ENCODE results near the gene TOMM40L.
A peak's percentile ranks its signal among the peaks of the same experiment; 100 is the strongest.

Gene TOMM40L

DNA sequence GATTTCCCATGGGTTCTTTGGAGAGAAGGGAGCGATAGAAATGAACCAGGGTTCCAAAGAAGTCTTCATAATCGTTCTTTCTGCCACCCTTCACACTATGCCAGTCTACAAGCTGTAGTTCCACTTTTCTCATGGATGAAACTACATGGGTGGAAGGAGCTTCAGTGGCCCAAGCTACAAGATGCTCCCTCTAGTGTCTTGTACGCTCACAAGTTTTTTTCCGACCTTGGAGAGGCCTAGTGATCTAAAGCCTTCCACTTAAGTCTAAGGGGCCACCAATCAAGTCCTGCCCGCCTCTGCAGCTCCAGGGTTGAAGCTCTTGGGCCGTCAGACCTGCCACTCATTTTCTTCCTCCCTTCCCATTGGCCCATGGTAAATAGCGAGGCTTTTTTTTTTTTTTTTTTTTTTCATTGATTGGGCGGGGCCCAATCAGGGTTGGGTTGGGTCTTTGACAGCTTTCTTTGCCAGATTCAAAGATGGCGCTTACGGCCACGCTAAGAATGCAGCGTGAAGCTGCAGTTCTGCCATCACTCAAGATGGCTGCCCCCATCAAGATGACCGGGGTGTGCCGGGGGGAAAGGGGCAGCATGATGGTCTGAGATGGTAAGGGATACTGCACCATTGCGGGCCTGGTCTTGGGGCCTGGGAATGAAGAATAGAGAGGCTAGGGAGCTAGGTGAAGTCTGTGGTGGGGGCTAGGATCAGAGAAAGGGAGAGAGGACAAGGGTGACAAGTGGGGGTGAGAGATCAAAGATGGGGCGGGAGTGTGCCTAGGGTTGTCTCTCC, at the start of gene TOMM40L:
Gene TOMM40L, plus strand, starts transcription at position 527 of the 786 bp plus-strand sequence. CDS start 430 bp downstream, outside the sequence.
- peak; percentile 63 to 80 for DNase-seq (ENCODE audit: low read depth in 2 of 2)

DNA sequence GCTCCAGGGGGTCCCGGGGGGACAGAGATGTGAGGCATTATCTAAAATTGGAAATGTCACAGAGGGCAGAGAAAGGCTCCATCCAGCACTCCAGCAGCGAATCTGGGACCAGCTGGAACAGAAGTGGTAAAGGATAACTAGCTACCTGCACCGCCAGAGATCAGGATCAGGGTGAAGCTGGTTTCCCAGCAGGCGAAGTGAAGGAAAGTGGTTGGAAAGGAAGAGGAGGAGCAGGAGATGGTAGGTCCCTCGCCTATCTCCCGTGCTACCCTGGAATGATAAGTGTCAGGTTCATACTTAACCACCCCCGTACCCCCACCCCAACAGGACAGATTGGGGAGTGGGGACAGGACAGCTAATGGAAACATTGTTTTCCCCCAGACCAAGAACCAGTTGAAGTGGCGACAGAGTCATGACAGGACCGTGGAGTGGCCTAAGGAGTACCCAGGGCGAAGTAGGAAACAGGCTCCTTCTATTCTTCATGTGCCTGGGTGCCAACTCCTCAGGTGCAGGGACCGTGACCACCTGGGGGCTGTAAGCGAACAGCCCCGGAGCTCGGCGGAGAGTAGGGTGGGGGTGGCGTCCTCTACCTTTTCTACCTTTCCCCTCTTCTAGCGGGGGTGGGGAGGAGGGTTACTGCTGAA, 49.3 kb upstream of the TOMM40L start:
- DNase-seq (ENCODE audit: low read depth in 2 of 2) = no peak

GRCh38 chr1:161177112-161177935, 48.5 kb upstream of the TOMM40L start, which contains the start of gene B4GALT3:
TSS of gene B4GALT3 (minus strand) at chr1:161177507. CDS start at chr1:161176060, 1,447 bp downstream.
- peak; percentile 85 to 99 for DNase-seq (ENCODE audit: low read depth in 2 of 2)

DNA sequence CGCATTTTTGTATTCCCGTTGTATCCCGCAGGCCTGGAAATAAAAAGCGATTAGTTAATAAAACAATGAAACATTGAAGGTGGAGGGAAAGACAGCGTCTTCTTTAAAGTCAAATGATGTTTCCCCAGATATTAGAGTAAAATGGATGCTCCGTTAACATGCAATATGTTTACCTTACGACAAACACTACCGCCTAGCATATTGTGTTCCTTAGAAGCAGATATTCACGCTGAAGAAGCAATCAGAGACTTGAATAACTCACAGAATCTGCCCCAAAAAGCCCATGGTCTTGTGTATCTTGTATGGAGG, 48.0 kb upstream of the TOMM40L start:
- no peak for DNase-seq (ENCODE audit: low read depth in 2 of 2)

DNA sequence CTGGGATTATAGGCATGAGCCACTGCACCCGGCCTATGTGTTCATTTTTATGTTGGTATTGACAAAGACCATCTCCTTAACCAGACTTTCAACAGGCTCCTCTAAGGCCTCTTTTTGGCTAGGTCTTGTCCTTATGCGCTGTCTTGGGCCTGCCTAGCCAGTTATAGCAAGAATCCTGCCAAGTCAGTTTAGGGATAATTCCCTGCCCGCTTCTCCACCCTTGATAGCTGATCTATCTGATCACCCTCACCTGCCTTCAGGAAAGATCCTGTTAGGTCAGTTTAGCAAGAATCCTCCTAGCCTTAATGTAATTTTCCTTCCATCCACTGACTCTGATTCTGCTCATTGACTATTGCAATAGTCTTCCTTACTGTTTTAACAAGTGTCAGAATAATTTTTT, 46.2 kb upstream of the TOMM40L start:
- DNase-seq (ENCODE audit: low read depth in 2 of 2) = no peak

DNA sequence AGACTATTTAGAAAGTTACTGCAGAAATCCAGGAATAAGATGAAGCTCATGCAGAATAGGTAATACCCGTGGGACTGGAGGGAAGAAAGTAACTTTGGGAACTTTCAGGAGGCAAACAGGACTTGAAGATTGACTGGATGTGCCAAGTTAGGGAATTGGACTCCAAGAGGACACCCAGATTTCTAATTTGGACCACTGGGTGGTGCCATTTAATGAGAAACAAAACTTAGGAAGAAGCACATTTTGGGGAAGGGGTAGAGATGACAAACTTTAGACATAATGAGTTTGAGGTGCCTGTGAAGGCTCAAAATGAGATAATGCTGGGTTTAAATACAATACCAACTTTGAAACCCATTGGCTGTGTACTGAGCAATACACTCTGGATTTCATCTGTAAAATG, 45.2 kb upstream of the TOMM40L start:
- no peak for DNase-seq (ENCODE audit: low read depth in 2 of 2)

DNA sequence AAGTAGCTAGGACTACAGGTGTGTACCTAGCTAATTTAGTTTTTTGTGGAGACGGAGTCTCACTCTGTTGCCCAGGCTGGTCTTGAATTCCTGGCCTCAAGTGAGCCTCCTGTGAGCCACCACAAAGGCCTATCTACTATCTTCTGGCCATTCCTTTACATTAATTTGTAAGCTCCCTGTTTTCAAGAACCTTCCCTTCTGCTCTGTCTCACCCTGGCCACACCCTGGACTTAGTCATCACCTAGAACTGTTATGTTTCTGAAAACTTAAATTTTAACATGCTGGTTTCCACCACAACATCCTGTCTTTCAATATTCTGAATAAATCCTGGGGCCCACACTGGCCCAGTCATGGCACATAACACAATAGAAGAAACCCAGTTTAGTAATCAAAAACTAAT, 43.6 kb upstream of the TOMM40L start:
- DNase-seq (ENCODE audit: low read depth in 2 of 2) = no peak

DNA sequence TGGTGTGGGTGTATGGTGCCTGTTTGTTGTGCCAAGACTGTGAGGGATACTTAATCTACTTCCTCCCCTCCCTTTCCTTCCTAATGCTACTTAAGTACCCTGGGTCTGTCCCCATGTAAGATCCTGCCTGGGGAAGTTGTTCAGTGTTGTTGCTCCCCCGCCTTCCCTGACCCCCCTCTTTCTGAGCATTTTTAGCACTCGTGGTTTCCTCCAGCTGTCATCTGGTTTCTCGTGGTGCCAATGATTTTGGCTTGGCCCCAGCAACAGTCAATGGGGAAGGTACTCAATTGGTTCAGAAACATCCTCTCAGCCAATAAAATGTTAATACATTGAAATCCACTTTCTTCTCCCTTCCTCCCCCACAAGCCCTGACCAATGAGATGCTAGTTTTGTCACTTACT, 40.6 kb upstream of the TOMM40L start:
- DNase-seq (ENCODE audit: low read depth in 2 of 2) = peak in 1 of 2 donors; percentile 50

GRCh38 chr1:161185732-161186311, 40.0 kb upstream of the TOMM40L start:
- no peak for DNase-seq (ENCODE audit: low read depth in 2 of 2)

DNA sequence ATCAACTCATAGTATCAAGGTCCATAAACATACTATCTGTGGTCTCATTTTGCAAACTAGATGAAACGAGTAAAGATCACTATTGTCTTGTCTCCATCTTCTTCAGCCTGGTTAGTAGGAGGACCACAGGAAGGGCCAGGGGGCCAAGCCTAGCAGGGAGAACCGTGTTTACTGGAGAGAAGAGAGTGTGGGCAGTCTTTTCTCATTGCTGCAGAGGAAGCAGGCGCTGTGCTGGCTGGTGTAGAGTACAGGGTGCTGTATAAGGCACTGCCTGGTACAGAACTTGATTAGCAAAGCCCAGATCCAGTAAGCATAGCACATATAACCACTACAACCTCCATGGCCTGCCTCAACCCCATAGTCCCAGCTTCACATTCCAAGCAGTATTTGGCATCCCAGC, 38.5 kb upstream of the TOMM40L start:
- DNase-seq (ENCODE audit: low read depth in 2 of 2) = no peak

DNA sequence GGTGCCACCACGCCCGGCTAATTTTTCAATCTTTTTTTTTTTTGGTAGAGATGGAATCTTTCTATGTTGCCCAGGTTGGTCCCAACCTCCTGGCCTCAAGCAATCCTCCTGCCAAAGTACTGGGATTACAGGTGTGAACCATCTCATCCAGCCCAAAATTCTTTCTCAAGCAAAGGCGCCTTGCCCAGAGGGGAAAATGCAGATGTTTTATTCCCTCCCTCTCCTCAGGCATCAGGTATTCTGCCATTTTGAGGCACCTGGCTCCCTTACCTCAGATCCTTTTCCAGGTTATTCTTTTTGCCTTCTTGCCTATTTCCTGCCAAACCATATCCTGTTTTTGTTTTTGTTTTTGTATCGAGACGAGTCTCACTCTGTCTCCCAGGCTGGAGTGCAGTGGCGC, 37.5 kb upstream of the TOMM40L start:
- DNase-seq (ENCODE audit: low read depth in 2 of 2) = no peak

DNA sequence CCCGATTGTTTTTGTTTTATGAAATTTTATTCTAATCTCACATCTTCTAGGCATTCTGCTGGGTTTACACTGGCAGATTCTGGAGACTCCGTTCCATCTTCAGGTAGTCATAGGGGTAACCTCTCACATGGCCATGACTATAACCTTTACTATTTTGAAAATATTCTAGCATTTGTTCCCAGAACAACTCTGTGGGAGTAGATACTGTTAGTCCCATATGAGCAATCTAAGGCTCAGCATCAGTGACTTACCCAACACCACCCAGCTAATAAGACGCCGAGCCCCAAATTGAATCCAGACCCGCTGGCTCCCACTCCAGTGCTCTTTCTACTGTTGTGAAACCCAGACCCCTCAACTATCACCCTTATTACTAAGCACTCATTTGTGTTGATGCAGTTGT, 36.8 kb upstream of the TOMM40L start:
- no peak for DNase-seq (ENCODE audit: low read depth in 2 of 2)

GRCh38 chr1:161190962-161191521, 34.8 kb upstream of the TOMM40L start:
- DNase-seq (ENCODE audit: low read depth in 2 of 2) = no peak

- no peak for DNase-seq (ENCODE audit: low read depth in 2 of 2)
Measured at GRCh38 chr1:161191971-161192370, 33.9 kb upstream of the TOMM40L start.

DNA sequence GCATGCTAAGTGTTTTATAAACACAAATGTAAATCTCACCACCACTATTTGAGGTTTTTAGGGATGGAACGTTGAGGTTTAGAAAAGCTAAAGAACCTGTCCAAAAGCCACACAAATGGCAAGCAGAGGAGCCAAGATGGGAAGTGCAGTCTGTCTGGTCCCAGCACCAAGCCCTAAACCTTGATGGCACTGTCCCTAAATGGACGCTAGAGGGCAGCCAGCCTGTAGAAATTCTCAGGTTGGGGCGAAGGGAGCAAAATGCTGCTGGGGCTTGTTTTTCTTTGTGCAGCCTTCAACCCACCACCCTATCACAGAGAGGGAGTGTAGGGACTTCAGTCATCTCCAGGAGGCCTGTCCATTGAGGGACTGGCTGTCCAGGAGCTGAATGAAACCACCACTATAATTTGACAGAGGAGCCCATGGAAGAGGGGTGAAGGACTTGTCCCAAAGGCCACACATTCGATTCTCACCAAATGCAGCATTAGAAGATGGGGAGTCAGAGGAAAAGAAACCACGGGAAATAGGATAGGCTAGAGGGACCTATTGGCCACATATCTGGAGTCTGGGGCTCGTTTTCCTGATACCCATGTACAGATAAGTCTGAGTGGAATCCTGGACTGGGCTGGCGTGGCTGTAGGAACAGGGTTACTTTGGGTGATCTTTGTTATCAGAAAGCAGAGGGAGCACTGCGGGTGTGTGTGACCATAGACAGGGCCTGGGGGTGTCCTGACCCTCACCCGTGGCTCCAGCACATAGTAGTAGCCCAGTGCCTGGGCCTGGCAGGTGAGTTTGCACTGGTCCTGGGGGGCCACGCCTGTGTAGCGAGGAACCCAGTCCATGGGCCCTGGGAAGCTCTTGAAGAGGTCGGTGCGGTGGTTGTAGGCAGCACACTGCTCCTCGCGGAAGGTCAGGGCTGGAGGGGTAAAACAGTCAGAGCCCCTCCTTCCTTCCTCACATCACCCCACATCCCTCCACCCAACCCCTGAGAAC, 33.1 kb upstream of the TOMM40L start:
- DNase-seq (ENCODE audit: low read depth in 2 of 2) = peak in 1 of 2 donors; percentile 31

- no peak for DNase-seq (ENCODE audit: low read depth in 2 of 2)
Measured at GRCh38 chr1:161193561-161194235, 32.2 kb upstream of the TOMM40L start.

DNA sequence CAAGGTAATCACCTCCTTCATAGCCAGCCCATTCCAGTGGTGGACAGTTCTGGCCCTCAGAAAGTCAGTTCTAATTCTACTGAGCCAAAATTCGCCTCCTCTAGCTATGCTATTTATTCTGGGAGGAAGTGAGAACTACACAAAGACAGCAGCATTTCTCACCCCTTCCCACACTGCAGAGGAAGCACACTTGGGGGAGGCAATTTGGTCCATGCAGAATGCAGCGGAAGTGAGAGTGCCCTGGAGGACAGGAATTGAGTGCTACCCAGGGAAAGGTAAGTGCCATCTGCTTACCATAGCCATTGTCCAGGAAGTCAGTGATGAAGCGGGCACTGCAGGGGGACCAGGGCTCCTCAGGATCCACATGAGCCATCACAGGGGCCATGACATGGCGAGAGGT, 30.7 kb upstream of the TOMM40L start:
- no peak for DNase-seq (ENCODE audit: low read depth in 2 of 2)

- DNase-seq (ENCODE audit: low read depth in 2 of 2) = no peak
Measured at GRCh38 chr1:161196111-161196510, 29.7 kb upstream of the TOMM40L start.

DNA sequence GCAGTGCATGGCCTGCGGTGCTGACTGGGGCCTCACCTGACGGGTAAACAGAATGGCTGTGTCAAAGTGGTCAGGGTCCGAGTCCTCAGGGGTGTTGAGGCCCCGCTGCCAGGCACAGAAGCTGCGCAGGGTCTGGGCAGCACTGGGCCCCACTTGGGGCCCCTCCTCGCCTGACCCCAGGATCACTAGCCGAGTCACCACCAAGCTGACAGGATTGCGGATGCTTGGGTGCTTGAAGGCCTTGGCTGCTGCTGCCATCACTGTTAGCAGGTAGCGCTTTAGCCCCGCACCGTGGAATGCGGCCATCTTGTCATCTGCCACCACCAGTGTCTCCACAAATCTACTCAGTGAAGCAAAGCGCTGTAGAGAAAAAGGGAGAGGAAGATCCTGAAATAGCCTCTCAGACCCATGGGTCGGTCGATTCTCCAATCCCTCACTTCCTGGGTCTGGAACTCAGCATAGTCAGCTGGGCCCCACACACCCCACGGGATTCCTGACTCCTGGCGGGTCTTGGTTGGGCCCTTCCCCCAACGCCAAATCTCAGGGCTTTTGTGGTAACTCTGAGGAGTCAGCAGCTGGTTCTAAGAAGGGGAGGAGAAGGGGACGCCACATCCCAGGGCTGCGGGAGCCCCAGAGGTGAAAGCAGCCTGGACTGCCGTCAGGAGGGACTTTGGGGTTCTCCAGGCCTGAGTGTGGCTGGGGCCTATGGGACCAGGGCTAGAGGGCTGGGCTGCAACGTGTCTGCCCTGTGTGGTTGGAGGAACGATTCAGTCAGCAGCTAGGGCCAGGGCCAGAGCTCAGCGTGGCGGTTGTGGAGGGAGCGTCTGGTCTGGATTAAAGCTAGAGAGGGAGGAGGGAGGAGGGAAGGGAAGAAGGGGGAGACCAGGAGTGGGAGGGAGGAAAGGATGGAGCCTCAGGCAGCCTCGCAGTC, 29.1 kb upstream of the TOMM40L start:
- DNase-seq (ENCODE audit: low read depth in 2 of 2) = no peak
